ENCODE measurements around the gene POLD3. TPM values are rescaled to one million over a fixed set of nuclear protein-coding genes. Genes with fewer than 3 reads are reported as not detected.

POLD3 gene
- total and polyA plus RNA-seq, 8 donors = 4.7 to 85.7 (median 15.4) TPM

DNA sequence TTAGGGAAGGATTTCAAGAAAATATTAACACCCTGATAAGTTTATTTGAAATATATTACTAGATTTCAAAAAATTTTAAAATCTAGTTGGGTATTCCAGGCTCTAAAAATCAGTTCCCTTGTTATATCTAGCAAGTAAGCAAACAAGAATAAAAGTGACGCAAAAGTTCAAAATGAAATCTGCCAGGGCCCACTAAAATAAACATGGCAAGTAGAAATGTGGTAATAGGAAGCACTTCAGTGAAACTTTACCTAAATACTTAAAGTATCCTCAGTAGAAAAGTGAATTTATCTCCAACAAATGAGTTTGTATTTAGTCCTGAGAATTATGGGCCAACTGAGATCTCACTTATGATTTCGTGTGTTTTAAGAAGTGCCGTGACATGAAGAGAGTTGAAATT, 23.6 kb downstream of the POLD3 start:
- Histone ChIP-seq H3K4me1 (peaks cover 7 to 78% (median 43%) of the 10 kb centered on the region in 4 donors), H3K27ac (peak overlapping the region in 4 of 5 donors; percentile 34 to 63 (median 47)), H3K27me3 (no peaks in the 10 kb centered on the region), H3K36me3 (peaks cover 18 to 80% (median 51%) of the 10 kb centered on the region in 4 donors), H3K4me3 (no peak overlapping the region), H3K9me3 (no peaks in the 10 kb centered on the region)
- no peak for DNase-seq
- intact Hi-C loops (cut with DNase I; ENCODE audit: low total_unique reads) = loop anchor here (10.0 kb wide), 1 partner anchor 119 kb away; the partner anchor contains the start of gene CHRDL2
- TF ChIP-seq POLR2A (IDR thresholded peaks at IDR 0.05) (no peak), POLR2AphosphoS5 (IDR thresholded peaks at IDR 0.05) (no peak), EP300 (IDR thresholded peaks at IDR 0.05) (no peak)
- TF ChIP-seq, protein P1, sequence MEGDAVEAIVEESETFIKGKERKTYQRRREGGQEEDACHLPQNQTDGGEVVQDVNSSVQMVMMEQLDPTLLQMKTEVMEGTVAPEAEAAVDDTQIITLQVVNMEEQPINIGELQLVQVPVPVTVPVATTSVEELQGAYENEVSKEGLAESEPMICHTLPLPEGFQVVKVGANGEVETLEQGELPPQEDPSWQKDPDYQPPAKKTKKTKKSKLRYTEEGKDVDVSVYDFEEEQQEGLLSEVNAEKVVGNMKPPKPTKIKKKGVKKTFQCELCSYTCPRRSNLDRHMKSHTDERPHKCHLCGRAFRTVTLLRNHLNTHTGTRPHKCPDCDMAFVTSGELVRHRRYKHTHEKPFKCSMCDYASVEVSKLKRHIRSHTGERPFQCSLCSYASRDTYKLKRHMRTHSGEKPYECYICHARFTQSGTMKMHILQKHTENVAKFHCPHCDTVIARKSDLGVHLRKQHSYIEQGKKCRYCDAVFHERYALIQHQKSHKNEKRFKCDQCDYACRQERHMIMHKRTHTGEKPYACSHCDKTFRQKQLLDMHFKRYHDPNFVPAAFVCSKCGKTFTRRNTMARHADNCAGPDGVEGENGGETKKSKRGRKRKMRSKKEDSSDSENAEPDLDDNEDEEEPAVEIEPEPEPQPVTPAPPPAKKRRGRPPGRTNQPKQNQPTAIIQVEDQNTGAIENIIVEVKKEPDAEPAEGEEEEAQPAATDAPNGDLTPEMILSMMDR (IDR thresholded peaks at IDR 0.05) = no peak
- 67 to 86% (median 71%) methylated on average over 3 of the region's 3 CpGs for WGBS, 5 donors

DNA sequence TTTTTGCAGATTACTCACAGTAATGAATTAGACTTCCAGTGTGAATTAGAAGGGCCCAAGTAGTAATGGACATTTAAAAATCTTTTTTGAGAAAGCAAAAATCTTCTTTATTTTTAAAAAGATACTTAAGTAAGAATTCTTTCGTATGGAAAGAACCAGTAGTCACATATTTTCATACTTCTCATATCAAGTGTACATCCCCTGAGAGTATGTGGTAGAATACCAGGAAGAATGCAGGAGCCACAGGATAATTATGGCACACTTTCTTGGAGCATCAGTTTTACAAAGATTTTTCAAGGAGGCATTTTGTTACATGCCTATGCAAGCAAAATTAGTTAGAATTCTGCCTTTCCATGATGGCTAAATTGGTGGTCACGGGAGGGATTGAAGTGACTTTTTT, 28.1 kb downstream of the POLD3 start:
- WGBS, 5 donors = 87 to 95% (median 93%) methylated on average over 2 of the region's 2 CpGs
- no peak for TF ChIP-seq POLR2AphosphoS5 (IDR thresholded peaks at IDR 0.05)
- TF ChIP-seq, protein P1 (IDR thresholded peaks at IDR 0.05) = no peak

DNA sequence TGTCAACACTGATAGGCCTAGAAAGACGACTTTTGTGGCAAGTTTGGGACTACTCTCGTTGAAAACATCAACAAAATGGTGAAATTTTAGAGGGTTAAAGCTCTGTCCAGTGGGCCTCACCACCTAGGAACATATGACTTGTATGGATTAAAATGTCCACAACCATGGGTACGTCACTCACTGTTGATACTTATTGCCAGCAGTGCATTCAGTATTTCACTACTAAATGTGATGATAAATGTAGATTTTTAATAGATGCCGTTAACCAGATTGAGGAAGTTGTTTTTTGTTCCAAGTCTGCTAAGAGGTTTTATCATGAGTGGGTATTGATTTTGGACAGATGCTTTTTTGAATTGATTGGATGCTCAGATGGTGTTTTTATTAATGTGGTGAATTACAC, 33.7 kb downstream of the POLD3 start:
- 80 to 93% (median 89%) methylated on average over 4 of the region's 4 CpGs for WGBS, 5 donors
- no peak overlapping the region for H3K27ac ChIP-seq
- H3K27me3 ChIP-seq = no peaks in the 10 kb centered on the region
- H3K4me3 ChIP-seq = no peak overlapping the region
- TF ChIP-seq POLR2AphosphoS5 (IDR thresholded peaks at IDR 0.05) = no peak
- TF ChIP-seq EP300 (IDR thresholded peaks at IDR 0.05) = no peak
- no peak for TF ChIP-seq POLR2A (IDR thresholded peaks at IDR 0.05)
- TF ChIP-seq, protein P1 (IDR thresholded peaks at IDR 0.05) = no peak
- intact Hi-C loops (cut with DNase I; ENCODE audit: low total_unique reads) = no loop called here
- peaks cover 0 to 52% (median 20%) of the 10 kb centered on the region in 4 donors for H3K36me3 ChIP-seq
- peaks cover 0 to 15% (median 6%) of the 10 kb centered on the region in 4 donors for H3K4me1 ChIP-seq
- no peak for DNase-seq
- no peaks in the 10 kb centered on the region for H3K9me3 ChIP-seq

More for the DNA sequence above, 28.1 kb downstream of the POLD3 start:
- H3K27me3 ChIP-seq = no peaks in the 10 kb centered on the region
- H3K4me1 ChIP-seq = peaks cover 7 to 49% (median 25%) of the 10 kb centered on the region in 4 donors
- H3K9me3 ChIP-seq = no peaks in the 10 kb centered on the region
- H3K36me3 ChIP-seq = peaks cover 4 to 62% (median 41%) of the 10 kb centered on the region in 4 donors
- no peak for DNase-seq
- H3K27ac ChIP-seq = no peak overlapping the region
- intact Hi-C loops (cut with DNase I; ENCODE audit: low total_unique reads) = no loop called here
- no peak overlapping the region for H3K4me3 ChIP-seq

DNA sequence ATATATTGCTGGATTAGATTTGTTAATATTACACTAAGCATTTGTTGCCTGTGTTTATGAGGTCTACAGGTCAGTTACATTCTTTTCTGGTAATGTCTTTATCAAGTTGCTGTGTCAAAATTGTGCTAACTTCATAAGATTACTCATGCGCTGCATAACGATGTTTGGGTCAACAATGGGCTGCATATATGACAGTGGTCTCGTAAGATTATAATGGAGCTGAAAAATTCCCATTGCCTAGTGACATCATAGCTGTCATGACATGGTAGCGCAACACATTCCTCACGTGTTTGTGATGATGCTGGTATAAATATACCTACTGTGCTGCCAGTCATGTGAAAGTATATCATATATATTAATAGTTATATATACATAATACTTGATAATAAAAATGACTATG, 34.2 kb downstream of the POLD3 start:
- Histone ChIP-seq H3K9me3 (no peaks in the 10 kb centered on the region), H3K4me1 (peaks cover 0 to 15% (median 6%) of the 10 kb centered on the region in 4 donors), H3K4me3 (no peak overlapping the region), H3K36me3 (peaks cover 0 to 47% (median 20%) of the 10 kb centered on the region in 4 donors), H3K27ac (no peak overlapping the region), H3K27me3 (no peaks in the 10 kb centered on the region)
- no peak for DNase-seq
- intact Hi-C loops (cut with DNase I; ENCODE audit: low total_unique reads) = no loop called here
- 87 to 93% (median 91%) methylated on average over 5 of the region's 5 CpGs for WGBS, 5 donors
- no peak for TF ChIP-seq POLR2A (IDR thresholded peaks at IDR 0.05)
- TF ChIP-seq, protein P1 (IDR thresholded peaks at IDR 0.05) = no peak
- TF ChIP-seq EP300 (IDR thresholded peaks at IDR 0.05) = no peak
- TF ChIP-seq POLR2AphosphoS5 (IDR thresholded peaks at IDR 0.05) = no peak

All from stomach (tissue), 9 donors.